HepG2 (cell line): Measurements from ENCODE around the gene CYSRT1. TPM values are rescaled to one million over a fixed set of nuclear protein-coding genes. Genes with fewer than 3 reads are reported as not detected.

Source experiments
- BRD4 ChIP-seq: sonication (generic); formaldehyde crosslinking; IDR thresholded peaks from 2 replicates; pipeline ENCODE4 v1.4.0; 2020; ENCODE audit warnings: missing genetic modification reagents
- CENPT ChIP-seq: sonication (generic); formaldehyde crosslinking; IDR thresholded peaks from 2 replicates; pipeline ENCODE4 v1.8.0; 2022; ENCODE audit warnings: low read depth, mild to moderate bottlenecking, moderate library complexity, missing genetic modification reagents
- HNRNPLL ChIP-seq: fragments of 200-400 bp; formaldehyde crosslinking; IDR thresholded peaks from 2 replicates; pipeline ENCODE4 v1.6.1; 2017; ENCODE audit warnings: mild to moderate bottlenecking, low read depth, low read length; ENCODE audit not compliant: poor library complexity, severe bottlenecking
- IKZF1 ChIP-seq: fragments of 450-650 bp; IDR thresholded peaks from 2 replicates; pipeline ENCODE4 v1.7.1; 2016
- KLF9 ChIP-seq: IDR thresholded peaks from 2 replicates; pipeline ENCODE4 v1.6.1; 2016; ENCODE audit warnings: low read depth
- MEIS2 ChIP-seq: sonication (generic); formaldehyde crosslinking; IDR thresholded peaks from 2 replicates; pipeline ENCODE4 v1.9.0; 2021; ENCODE audit warnings: mild to moderate bottlenecking, missing genetic modification reagents
- MLX ChIP-seq: IDR thresholded peaks from 2 replicates; pipeline ENCODE4 v1.6.1; 2016
- MTA1 ChIP-seq: sonication (generic); formaldehyde crosslinking; IDR thresholded peaks from 2 replicates; pipeline ENCODE4 v1.4.0; 2020; ENCODE audit warnings: missing genetic modification reagents, mild to moderate bottlenecking, borderline replicate concordance
- MTERF4 ChIP-seq: sonication (generic); formaldehyde crosslinking; IDR thresholded peaks from 2 replicates; pipeline ENCODE4 v1.8.0; 2023; ENCODE audit warnings: mild to moderate bottlenecking, missing genetic modification reagents
- MYNN ChIP-seq: sonication (generic); formaldehyde crosslinking; IDR thresholded peaks from 2 replicates; pipeline ENCODE4 v1.4.0; 2020; ENCODE audit warnings: mild to moderate bottlenecking, low read depth, missing genetic modification reagents
- MZF1 ChIP-seq: sonication (generic); formaldehyde crosslinking; IDR thresholded peaks from 2 replicates; pipeline ENCODE4 v1.8.1; 2023; ENCODE audit warnings: mild to moderate bottlenecking, missing genetic modification reagents, borderline replicate concordance
- PCBP2 ChIP-seq: fragments of 200-400 bp; formaldehyde crosslinking; optimal IDR thresholded peaks from 2 replicates; pipeline ENCODE3; 2018; ENCODE audit warnings: low read length, low read depth; ENCODE audit not compliant: poor library complexity, severe bottlenecking
- PHF5A ChIP-seq: IDR thresholded peaks from one replicate; pipeline ENCODE4 v1.6.1; 2018; ENCODE audit warnings: low read depth, missing genetic modification reagents; ENCODE audit not compliant: unreplicated experiment
- POGZ ChIP-seq: sonication (generic); formaldehyde crosslinking; IDR thresholded peaks from 2 replicates; pipeline ENCODE4 v1.4.0; 2020; ENCODE audit warnings: mild to moderate bottlenecking, missing genetic modification reagents
- RAD21 ChIP-seq: fragments of 450-650 bp; formaldehyde crosslinking; IDR thresholded peaks from 2 replicates; pipeline ENCODE4 v1.5.0; 2020; ENCODE audit warnings: mild to moderate bottlenecking
- RAD51 ChIP-seq: fragments of 450-650 bp; IDR thresholded peaks from 2 replicates; pipeline ENCODE4 v1.6.1; 2016; ENCODE audit warnings: borderline replicate concordance
- SIX1 ChIP-seq: sonication (generic); formaldehyde crosslinking; IDR thresholded peaks from 2 replicates; pipeline ENCODE4 v1.4.0; 2020; ENCODE audit warnings: missing genetic modification reagents, borderline replicate concordance
- TSC22D2 ChIP-seq: sonication (generic); formaldehyde crosslinking; IDR thresholded peaks from 2 replicates; pipeline ENCODE4 v1.5.1; 2020; ENCODE audit warnings: missing genetic modification reagents, mild to moderate bottlenecking, borderline replicate concordance
- ZIK1 ChIP-seq: sonication (generic); formaldehyde crosslinking; IDR thresholded peaks from 2 replicates; pipeline ENCODE4 v1.5.0; 2020; ENCODE audit warnings: mild to moderate bottlenecking, low read depth, missing genetic modification reagents, borderline replicate concordance
- ZMYM2 ChIP-seq: sonication (generic); formaldehyde crosslinking; IDR thresholded peaks from 2 replicates; pipeline ENCODE4 v1.8.0; 2022; ENCODE audit warnings: mild to moderate bottlenecking, missing genetic modification reagents
- ZNF414 ChIP-seq: sonication (generic); formaldehyde crosslinking; IDR thresholded peaks from 2 replicates; pipeline ENCODE4 v1.5.0; 2020; ENCODE audit warnings: missing genetic modification reagents
- ZNF841 ChIP-seq: sonication (generic); formaldehyde crosslinking; IDR thresholded peaks from 2 replicates; pipeline ENCODE4 v1.8.1; 2023; ENCODE audit warnings: missing genetic modification reagents, borderline replicate concordance
- polyA plus RNA-seq, 8 experiments: library from polyadenylated mRNA; depleted of rRNA in 3 of 8; stranded (reverse) in 7 of 8; unstranded in 1 of 8; fragments of >200 nt; fragmentation: Illumina TruSeq in 4 of 8; extraction: Trizol in 4 of 8; gene quantifications; 2 replicates each; pipeline versions ENCODE4 v1.2.1 to v1.2.3, GENCODE V29; 2011 to 2016; ENCODE audit warnings: low read depth in 4 of 8, missing spikeins in 1 of 8, mixed read lengths in 1 of 8; ENCODE audit not compliant: insufficient read depth in 1 of 8
- total RNA-seq, 5 experiments: library from RNA; depleted of rRNA; stranded (reverse); fragments of >200 nt; fragmentation: Illumina TruSeq; extraction: Trizol; gene quantifications; 2 replicates each; pipeline ENCODE4 v1.2.3, GENCODE V29; 2016; ENCODE audit warnings: low read depth in 1 of 5
- TF ChIP-seq, protein P1 (sequence below): sonication (generic); formaldehyde crosslinking; IDR thresholded peaks from 2 replicates; pipeline ENCODE4 v1.4.0; 2020; ENCODE audit warnings: missing genetic modification reagents, mild to moderate bottlenecking, borderline replicate concordance

Gene CYSRT1
- total and polyA plus RNA-seq, 2 of the 13 experiments (the other 11 are each of a cell fraction or from before 2014, with no cell fraction given), result 1.5 to 2.1 TPM

DNA sequence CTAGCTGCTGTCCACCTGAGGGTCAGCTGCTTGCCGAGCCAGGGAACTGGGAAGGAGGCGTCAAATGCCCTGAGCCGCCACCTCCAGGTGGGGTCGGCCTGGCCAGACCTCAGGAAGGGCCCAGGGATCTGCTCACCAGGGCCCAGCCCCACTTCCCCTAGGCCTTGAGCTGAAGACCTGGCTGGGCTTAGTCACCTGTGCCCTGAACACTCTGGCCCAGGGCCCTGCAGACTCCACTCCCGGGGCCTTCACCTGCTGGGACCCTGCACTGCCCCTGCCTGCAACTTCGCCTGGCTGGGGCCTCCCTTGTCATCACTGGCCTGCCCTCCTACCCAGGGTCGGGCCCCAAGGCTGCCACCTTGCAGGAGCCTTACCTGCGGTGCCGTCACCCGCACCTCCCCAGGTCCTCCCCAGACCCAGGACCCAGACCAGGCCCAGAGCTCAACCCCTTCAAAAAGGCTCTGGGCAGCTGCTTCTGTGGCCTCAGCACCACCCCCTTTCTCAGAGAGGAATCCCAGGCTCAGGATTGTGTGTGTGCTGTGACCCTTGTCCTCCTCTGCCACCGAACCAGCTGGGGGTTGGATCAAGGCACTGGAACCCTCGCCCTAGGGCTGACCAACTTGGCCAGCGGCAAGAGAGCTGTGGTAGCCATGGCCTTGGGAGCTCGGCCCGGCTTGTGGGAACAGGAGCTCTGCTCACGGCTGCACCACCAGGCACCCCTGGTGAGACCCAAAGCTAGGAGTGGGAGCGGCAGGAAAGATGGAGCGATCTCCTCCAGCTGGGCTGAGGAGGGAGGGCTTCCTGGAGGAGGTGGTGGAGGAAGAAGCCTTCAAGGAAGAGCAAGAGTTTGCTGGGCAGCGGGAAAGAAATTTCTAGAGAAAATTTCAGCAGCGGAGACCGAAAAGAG lies 29.0 kb downstream of the CYSRT1 start (continued):
- TF ChIP-seq ZNF414 (CRISPR knock-in tag) (no peak), MTERF4 (peak; percentile 72; the same call in 1 of the 2 replicates), MYNN (CRISPR knock-in tag) (no peak), BRD4 (CRISPR knock-in tag) (no peak; the same call in 1 of the 2 replicates), TSC22D2 (no peak), PHF5A (CRISPR knock-in tag) (no peak), ZIK1 (CRISPR knock-in tag) (no peak), HNRNPLL (no peak), RAD21 (no peak), MEIS2 (CRISPR knock-in tag) (no peak), MZF1 (CRISPR knock-in tag) (no peak), ZMYM2 (CRISPR knock-in tag) (no peak), RAD51 (no peak), IKZF1 (no peak), MLX (no peak), SIX1 (CRISPR knock-in tag) (no peak), PCBP2 (no peak), MTA1 (CRISPR knock-in tag) (no peak; the same call in 1 of the 2 replicates), ZNF841 (CRISPR knock-in tag) (no peak), POGZ (no peak), KLF9 (no peak), CENPT (CRISPR knock-in tag) (no peak)
- TF ChIP-seq, protein P1, sequence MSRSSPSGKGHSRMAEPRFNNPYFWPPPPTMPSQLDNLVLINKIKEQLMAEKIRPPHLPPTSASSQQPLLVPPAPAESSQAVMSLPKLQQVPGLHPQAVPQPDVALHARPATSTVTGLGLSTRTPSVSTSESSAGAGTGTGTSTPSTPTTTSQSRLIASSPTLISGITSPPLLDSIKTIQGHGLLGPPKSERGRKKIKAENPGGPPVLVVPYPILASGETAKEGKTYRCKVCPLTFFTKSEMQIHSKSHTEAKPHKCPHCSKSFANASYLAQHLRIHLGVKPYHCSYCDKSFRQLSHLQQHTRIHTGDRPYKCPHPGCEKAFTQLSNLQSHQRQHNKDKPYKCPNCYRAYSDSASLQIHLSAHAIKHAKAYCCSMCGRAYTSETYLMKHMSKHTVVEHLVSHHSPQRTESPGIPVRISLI (CRISPR knock-in tag), result no peak
